HG02840 (cell line): Measurements from ENCODE around the gene PRCD.
A peak's percentile ranks its signal among the peaks of the same experiment; 100 is the strongest.

Source experiments
- ATAC-seq: cut with Tn5 transposase; IDR thresholded peaks from one replicate; pipeline ENCODE4 v1.9.1; 2021; ENCODE audit warnings: mild to moderate bottlenecking, moderate library complexity, moderate number of reproducible peaks; ENCODE audit not compliant: unreplicated experiment, low FRiP score

Gene PRCD

GRCh38 chr17:76539631-76540271 lies at the start of gene PRCD:
PRCD (plus strand) TSS chr17:76540044; CDS start chr17:76540142, 98 bp downstream.
- ATAC-seq: no peak

- ATAC-seq: no peak
Observed at GRCh38 chr17:76490112-76490710, 49.6 kb upstream of the PRCD start.

- no peak for ATAC-seq
Observed at GRCh38 chr17:76491271-76492122, 48.3 kb upstream of the PRCD start.

GRCh38 chr17:76492123-76492988 lies 47.5 kb upstream of the PRCD start:
- ATAC-seq: no peak

GRCh38 chr17:76492989-76493501 lies 46.8 kb upstream of the PRCD start:
- no peak for ATAC-seq

GRCh38 chr17:76493505-76494167 lies 46.2 kb upstream of the PRCD start:
- no peak for ATAC-seq

- ATAC-seq: no peak
Observed at GRCh38 chr17:76495663-76496400, 44.0 kb upstream of the PRCD start.

- ATAC-seq: no peak
Observed at GRCh38 chr17:76496464-76496863, 43.4 kb upstream of the PRCD start.

- ATAC-seq: no peak
Observed at GRCh38 chr17:76497699-76497978, 42.2 kb upstream of the PRCD start.

GRCh38 chr17:76497979-76498875 lies 41.6 kb upstream of the PRCD start:
- no peak for ATAC-seq

GRCh38 chr17:76498876-76499251 lies 41.0 kb upstream of the PRCD start:
- ATAC-seq: no peak

- no peak for ATAC-seq
Observed at GRCh38 chr17:76499267-76499667, 40.6 kb upstream of the PRCD start.

- ATAC-seq: no peak
Observed at GRCh38 chr17:76500074-76500746, 39.6 kb upstream of the PRCD start.

GRCh38 chr17:76500747-76501017 lies 39.2 kb upstream of the PRCD start:
- ATAC-seq: no peak

GRCh38 chr17:76501018-76501826 lies 38.6 kb upstream of the PRCD start, which contains the start of gene RHBDF2:
RHBDF2 (minus strand) TSS chr17:76501423; CDS start chr17:76481524, 19,899 bp downstream.
- ATAC-seq: peak; percentile 69

- ATAC-seq: no peak
Observed at GRCh38 chr17:76501827-76502307, 38.0 kb upstream of the PRCD start.
